ENCODE measurements around the gene METTL22.

Gene METTL22

GRCh38 chr16:8594149-8594666 is 27.3 kb upstream of the METTL22 start:
- DNase-seq (ENCODE audit: low spot score): no peak

- no peak for DNase-seq (ENCODE audit: low spot score)
These were observed 25.7 kb upstream of the METTL22 start for GRCh38 chr16:8595783-8596182.

DNA sequence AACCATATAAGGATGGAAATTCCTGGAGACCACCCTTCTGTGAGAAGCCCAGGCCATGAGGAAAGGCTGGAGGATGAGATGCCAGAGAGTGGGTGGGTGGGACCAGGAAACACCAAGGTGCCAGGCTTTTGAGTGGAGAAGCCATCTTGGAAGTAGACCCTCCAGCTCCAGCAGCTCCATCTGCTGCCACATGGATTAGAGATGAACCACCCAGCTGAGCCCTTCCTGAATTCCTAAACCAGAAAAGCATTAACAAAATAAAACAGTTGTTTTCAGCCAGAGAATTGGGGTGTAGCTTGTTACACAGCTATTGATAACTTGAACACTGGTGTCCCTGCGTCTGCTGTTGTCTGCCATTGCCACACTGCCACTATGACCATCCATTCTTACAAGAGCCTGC is 24.9 kb upstream of the METTL22 start:
- no peak for DNase-seq (ENCODE audit: low spot score)

DNA sequence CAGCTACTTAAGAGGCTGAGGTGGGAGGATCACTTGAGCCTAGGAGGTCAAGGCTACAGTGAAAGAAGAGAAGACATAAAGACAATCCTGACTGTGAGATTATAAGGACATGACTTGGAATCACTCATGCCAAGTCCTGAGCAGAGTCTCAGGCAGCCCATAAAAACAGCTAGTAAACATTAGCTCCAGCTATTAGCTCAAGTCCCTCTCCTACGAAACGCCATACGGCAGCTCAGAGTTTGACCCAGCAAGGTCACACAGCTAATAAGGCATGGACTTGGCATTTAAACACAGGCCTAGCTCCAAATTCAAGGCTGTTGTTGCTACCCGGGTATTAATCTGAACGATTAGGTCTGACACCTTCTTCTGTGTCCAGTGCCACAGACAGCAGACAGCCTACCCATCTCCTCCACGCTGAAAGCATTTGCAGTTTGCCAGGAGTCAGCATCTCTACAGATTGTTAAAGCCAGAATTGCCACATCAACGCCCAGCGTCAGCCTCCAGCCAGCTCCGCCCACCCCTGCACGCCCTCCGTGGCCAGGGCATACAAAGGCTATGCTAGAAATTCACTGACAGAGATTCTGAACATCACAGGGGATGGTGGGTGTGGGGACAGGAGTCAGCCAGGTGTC is 21.2 kb upstream of the METTL22 start:
- DNase-seq (ENCODE audit: low spot score): no peak

DNA sequence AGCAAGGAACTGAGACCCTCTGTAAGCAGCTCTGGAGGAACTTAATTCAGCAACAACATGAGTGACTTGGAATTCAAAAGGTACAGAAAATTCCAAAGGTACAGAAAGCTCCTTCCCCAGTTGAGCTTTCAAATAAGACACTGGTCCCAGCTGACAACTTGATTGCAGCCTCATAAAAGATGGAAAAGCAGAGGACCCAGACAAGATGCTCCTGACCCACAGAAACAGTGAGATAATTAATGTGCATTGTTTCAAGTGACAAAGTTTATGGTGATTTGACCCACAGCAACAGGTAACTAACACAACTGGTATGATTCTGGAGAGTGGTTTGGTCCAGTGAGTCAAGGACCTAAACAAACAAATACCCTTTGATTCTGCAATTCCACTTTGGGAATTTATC is 15.9 kb upstream of the METTL22 start:
- DNase-seq (ENCODE audit: low spot score): no peak

- no peak for DNase-seq (ENCODE audit: low spot score)
These were observed 14.3 kb upstream of the METTL22 start for GRCh38 chr16:8607214-8607613.

DNA sequence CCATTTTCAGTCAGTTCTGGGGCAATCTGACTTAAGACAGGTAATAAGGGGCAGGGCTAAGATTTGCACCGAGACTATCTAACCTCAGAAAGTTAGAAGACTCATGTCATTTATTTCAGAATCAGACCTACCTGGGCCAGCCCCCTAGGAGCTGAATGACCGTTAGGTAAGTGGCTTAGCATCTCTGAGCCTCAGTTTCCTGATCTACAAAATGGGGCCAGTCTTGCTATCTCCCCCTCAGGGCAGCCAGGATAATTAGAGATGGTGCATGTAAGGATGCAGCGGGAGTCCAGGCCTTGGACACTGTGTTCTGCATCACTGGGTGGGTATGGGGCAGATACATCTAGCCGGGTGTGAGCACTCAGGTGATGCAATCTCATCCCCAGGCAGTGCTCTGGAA is 10.4 kb upstream of the METTL22 start:
- no peak for DNase-seq (ENCODE audit: low spot score)

DNA sequence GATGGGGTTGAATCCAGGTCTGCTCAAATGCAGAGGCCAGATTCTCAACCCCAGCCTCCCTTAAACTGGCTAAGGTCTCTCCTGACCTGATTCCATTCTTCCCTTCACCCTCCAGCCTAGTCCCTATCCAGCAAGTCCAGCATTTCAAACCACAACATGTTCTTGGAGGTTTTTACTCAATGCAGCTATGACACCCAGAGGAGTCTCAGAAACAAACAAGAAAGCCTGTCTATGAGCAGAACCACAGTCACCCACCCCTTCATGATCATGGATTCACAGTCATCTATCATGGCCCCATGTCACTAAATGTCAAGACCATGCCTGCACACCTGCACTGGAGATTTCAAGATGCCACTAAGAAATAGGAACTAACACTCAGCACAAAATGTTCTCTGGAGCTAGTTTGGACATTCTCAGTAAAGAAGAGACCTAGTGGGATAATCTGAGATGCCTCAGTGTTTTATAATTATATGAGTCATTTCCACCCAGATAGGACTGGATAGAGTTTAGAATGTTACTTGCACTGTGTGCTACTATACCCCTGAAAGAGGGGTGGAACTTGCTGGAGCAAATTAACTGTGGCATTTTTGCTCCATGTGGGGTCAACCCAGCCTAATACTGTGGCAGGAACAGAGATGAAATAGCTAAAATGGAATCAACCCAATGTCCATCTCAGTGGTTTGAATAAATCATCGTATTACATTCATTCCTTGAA is 9.5 kb upstream of the METTL22 start:
- no peak for DNase-seq (ENCODE audit: low spot score)

DNA sequence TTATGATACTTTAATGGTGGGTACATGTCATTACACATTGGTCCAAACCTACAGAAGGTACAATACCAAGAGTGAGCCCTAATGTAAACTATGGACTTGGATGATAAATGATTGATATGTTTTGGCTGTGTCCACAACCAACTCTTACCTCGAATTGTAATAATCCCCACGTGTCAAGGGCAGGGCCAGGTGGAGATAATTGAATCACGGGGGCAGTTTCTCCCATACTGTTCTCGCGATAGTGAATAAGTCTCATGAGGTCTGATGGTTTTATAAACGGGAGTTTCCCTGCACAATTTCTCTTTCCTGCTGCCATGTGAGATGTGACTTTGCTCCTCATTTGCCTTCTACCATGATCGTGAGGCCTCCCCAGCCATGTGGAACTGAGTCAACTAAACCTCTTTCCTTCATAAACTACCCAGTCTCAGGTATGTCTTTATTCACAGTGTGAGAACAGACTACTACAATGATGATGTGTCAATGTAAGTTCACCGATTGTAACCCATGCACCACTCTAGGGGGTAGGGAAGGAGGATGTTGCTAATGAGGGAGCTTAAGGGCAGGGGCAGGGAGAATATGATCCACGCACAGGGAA is 7.0 kb upstream of the METTL22 start:
- DNase-seq (ENCODE audit: low spot score): no peak

DNA sequence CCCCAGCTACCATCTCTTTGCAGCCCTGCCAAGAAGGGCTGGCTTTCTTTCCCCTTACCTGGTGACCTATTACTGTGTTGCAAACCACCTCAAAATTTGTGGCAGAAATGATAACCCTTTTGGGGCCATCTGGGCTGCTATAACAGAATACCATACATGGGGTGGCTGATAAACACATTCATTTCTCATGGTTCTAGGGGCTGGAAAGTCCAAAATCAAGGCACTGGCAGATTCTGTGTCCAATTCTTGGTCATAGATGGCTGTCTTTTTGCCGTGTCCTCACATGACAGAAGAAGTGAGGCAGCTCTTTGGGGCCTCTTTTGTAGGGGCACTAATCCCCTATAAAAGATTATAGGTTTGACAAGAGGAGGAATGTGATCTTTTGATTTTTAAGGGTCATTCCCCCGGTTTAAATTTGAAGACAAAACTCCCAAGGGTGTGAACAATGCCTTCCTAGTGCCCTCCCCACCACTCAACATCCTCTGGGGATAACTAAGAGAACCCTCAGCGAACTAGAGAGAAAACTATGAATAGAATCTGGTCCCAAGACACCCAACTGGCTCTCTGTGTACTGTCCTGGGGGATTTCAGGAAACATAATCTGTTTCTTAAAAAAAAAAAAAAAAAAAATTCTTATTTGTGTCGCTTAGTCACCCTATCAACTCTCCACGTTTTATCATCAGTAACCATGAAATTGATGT is 1.7 kb upstream of the METTL22 start:
- no peak for DNase-seq (ENCODE audit: low spot score)

DNA sequence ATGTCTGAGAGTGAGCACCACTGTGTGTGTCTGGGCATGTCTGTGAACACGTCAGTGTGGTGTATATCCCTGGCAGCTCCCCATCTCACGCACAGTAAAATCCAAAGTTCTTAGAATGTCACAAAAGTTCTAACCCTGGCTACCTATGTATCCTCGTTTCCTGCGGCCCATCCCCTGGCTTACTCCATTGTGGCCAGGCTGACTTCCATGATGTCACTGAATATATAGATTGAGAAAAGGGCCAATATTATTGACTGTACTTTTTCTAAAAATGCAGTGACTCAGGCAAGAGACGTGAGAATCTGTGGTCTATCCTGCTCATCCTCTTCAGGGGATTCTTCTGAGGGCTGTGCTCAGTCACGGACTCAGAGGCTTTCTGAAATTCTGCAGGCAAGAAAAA is 963 bp upstream of the METTL22 start:
- no peak for DNase-seq (ENCODE audit: low spot score)

DNA sequence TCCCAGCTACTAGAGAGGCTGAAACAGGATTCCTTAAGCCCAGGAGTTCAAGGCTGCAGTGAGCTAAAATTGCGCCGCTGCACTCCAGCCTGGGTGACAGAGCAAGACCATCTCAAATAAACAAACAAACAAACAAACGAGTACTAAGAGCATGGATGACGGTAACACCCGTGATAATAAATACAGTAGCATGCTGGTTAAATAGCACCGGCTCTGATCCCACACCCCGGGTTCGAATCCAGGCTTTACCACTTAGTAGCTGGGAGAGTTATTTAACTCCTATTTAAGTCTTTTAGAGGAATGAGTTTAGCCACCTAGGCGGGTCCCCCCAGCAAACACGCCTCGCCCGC is 301 bp upstream of the METTL22 start:
- DNase-seq (ENCODE audit: low spot score): no peak

DNA sequence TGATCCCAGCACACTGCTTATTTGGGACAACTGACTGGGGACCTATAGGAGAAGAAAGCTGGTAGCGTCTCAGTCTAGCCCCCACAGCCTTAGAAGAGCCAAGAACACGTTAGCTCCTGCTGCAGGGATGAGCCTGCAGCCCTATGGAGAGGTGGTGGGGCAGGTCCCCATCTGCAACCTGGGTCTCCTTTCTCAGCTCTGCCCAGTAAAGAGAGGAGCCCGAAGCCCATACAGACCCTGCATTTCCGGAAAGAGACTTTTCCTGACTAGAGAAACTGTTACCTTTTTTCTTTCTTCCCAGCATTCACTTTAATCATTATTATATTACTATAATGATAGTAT is 788 bp downstream of the METTL22 start:
- DNase-seq (ENCODE audit: low spot score): no peak

GRCh38 chr16:8623634-8624033 is 2.1 kb downstream of the METTL22 start:
- DNase-seq (ENCODE audit: low spot score): no peak

DNA sequence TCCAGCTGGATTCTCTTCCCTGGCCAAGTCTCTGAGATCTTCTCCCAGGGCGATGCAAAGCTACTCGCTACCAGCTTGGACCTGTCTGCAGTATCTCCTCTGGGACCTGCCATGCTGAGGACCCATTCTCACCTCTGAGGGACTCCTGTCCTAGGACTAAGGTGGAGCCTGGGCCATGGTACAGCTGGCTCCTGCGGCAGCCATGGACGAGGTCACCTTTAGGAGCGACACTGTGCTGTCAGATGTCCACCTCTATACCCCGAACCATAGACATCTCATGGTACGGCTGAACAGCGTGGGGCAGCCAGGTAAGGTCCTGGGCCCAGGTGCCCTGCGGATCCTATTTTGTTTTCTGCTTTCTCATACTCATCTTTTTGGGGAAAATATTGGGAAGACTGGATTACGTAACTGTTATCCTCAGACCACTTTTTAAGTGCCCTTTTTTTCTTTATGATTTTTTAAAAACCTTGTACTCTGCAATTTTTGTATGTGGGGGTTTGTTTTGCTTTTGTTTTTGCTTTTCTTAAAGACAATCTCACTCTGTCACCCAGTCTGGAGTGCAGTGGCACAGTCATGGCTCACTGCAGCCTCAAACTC is 4.1 kb downstream of the METTL22 start:
- no peak for DNase-seq (ENCODE audit: low spot score)

DNA sequence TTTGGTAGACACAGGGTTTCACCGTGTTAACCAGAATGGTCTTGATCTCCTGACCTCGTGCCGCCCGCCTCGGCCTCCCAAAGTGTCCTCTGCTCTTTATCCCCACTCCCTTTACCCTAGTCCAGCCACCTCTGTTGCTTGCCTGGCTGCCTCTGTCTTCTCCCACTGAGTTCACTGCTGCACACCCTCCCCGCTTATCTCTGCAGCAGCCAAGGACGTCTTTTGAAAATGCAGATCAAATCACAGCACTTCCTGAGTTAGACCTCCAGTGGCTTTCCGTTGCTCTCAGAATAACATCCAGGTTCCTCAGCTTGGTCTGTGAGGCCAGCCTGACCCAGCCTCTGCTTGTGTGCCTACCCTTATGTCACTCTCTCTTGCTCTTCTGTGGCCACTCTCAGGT is 5.4 kb downstream of the METTL22 start:
- DNase-seq (ENCODE audit: low spot score): no peak

- DNase-seq (ENCODE audit: low spot score): no peak
These were observed 6.0 kb downstream of the METTL22 start for GRCh38 chr16:8627456-8627855.

- DNase-seq (ENCODE audit: low spot score): no peak
These were observed 7.7 kb downstream of the METTL22 start for GRCh38 chr16:8628981-8629725.

GRCh38 chr16:8630255-8630953 is 8.9 kb downstream of the METTL22 start:
- no peak for DNase-seq (ENCODE audit: low spot score)

- DNase-seq (ENCODE audit: low spot score): no peak
These were observed 9.9 kb downstream of the METTL22 start for GRCh38 chr16:8631373-8631772.

- DNase-seq (ENCODE audit: low spot score): no peak
These were observed 10.4 kb downstream of the METTL22 start for GRCh38 chr16:8631818-8632465.

All from left forelimb (tissue), 1 donor.